ENCODE measurements around the gene PIK3R5.

GRCh38 chr17:8952191-8952590 is 13.3 kb downstream of the PIK3R5 start:
- TF ChIP-seq CTCF (IDR thresholded peaks at IDR 0.05) (no peak), EZH2 (IDR thresholded peaks at IDR 0.05) (no peak), EZH2phosphoT487 (IDR thresholded peaks at IDR 0.05) (no peak)
